ENCODE measurements around the gene TMIGD1.

- TF ChIP-seq CTCF (conservative IDR thresholded peaks at IDR 0.05; ENCODE audit: low read depth in 2 of 2): no peak
- no peak for TF ChIP-seq EZH2phosphoT487 (IDR thresholded peaks at IDR 0.05; ENCODE audit: unreplicated experiment)
- no peak for TF ChIP-seq EZH2 (IDR thresholded peaks at IDR 0.05; ENCODE audit: low read depth, unreplicated experiment)
These were observed 46.1 kb upstream of the TMIGD1 start for GRCh38 chr17:30379903-30380381.

All from GM23338 (cell line).